Measurements from ENCODE around the gene CRELD1. TPM values are rescaled to one million over a fixed set of nuclear protein-coding genes. Genes with fewer than 3 reads are reported as not detected.

Gene CRELD1
- total RNA-seq, 1 donor from 2014 or later = 17.5 TPM

- DNase-seq = no peak
Measured at GRCh38 chr3:9903904-9904303, 29.7 kb upstream of the CRELD1 start.

GRCh38 chr3:9906480-9906879 is 27.2 kb upstream of the CRELD1 start:
- no peak for DNase-seq

- no peak for DNase-seq
Measured at GRCh38 chr3:9908286-9908685, 25.3 kb upstream of the CRELD1 start.

- DNase-seq = no peak
Measured at GRCh38 chr3:9909221-9910013, 24.2 kb upstream of the CRELD1 start.

- no peak for DNase-seq
Measured at GRCh38 chr3:9911863-9912262, 21.8 kb upstream of the CRELD1 start.

- DNase-seq = no peak
Measured at GRCh38 chr3:9912294-9912935, 21.2 kb upstream of the CRELD1 start.

GRCh38 chr3:9913601-9914000 is 20.0 kb upstream of the CRELD1 start:
- no peak for DNase-seq

- no peak for DNase-seq
Measured at GRCh38 chr3:9914011-9914410, 19.6 kb upstream of the CRELD1 start.

- DNase-seq = no peak
Measured at GRCh38 chr3:9914559-9915253, 18.9 kb upstream of the CRELD1 start.

- DNase-seq = peak; percentile 62
Measured at GRCh38 chr3:9915254-9916141, 18.1 kb upstream of the CRELD1 start.

GRCh38 chr3:9916346-9916733 is 17.3 kb upstream of the CRELD1 start:
- no peak for DNase-seq

- DNase-seq = peak; percentile 73
Measured at GRCh38 chr3:9916734-9917680, 16.6 kb upstream of the CRELD1 start, which contains the start of gene IL17RC. Gene IL17RC, plus strand, starts transcription at chr3:9917098. Its CDS starts 218 bp downstream, at chr3:9917316.

GRCh38 chr3:9917820-9918219 is 15.8 kb upstream of the CRELD1 start:
- no peak for DNase-seq

GRCh38 chr3:9918261-9919038 is 15.2 kb upstream of the CRELD1 start:
- no peak for DNase-seq

- no peak for DNase-seq
Measured at GRCh38 chr3:9928158-9928557, 5.5 kb upstream of the CRELD1 start.

- no peak for DNase-seq
Measured at GRCh38 chr3:9930804-9931418, 2.7 kb upstream of the CRELD1 start.

- peak; percentile 58 for DNase-seq
Measured at GRCh38 chr3:9932535-9932842, 1.1 kb upstream of the CRELD1 start.

- peak; percentile 58 for DNase-seq
Measured at GRCh38 chr3:9932843-9933560, 632 bp upstream of the CRELD1 start.

- DNase-seq = no peak
Measured at GRCh38 chr3:9934235-9934621, 594 bp downstream of the CRELD1 start.

Data from occipital lobe (tissue), 2 donors.